ENCODE measurements around the gene KLF14.
"Not testable (repeated sequence)": the region's sequence is repeated elsewhere in the genome, so short reads cannot be mapped to it uniquely, and the experiment has no call there.

The KLF14 gene

DNA sequence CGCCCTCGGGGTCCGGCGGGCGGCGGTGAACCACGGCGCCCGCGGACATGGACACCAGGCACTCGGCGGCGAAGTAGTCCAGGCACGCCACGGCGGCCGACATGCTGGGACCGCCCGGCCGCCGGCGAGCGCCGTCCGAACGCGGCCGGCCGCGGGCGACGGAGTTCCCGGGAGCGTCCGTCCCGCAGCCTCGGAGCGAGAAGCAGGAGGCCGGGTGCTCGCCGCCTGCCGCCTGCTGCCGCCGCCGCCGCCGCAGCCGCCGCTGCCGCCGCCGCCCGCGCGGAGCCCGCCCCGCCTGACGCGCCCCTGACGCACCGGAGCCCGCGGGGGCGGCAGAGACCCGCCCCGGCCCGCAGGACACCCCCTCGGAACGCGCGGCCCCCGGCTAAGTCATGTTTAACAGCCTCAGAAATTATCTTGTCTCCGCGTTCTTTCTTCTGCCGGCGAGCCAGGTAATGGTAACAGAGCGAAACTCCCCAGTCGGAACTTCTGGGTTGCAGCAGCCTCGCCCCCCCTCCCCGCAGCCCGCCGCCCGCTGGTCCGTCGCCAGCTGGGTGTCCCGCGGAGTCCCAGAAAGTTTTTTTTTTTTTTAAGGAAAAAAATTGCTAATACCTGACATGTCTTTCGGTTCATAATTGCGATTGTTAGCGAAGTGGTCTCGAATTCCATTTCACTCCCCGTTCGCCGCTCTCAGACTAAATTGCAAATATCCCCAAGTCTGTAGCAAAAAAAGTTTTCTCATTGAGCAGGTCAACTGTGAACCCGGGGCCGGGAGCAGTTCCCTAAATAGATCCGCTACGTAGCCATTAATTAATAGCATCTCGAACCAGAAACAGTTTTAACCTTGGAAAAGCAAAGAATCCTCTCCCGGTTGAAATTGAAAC is at the start of gene KLF14:
Gene KLF14 (minus strand): TSS at position 277 of the 884 bp plus-strand sequence. CDS start 174 bp downstream, at position 103.
- no peak for DNase-seq

DNA sequence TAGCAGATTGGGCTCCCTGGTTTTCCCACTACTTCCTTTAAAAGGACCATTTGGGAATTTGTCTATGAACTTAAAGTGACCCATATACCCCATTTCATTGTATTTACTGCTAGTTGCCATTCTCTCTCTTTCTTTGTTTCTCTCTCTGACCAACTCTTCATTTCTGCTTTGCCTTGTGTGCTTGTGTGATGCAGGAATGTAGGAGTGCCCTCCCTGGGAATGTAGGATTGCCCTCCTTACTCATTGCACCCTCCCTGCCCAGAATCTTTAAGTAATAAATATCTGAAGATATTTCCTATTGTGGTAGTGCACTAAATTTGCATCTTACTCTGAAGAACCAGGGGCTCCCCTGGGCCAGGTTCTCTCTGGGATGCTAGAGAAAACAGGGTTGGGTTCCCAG is 47.3 kb upstream of the KLF14 start:
- DNase-seq: no peak

DNA sequence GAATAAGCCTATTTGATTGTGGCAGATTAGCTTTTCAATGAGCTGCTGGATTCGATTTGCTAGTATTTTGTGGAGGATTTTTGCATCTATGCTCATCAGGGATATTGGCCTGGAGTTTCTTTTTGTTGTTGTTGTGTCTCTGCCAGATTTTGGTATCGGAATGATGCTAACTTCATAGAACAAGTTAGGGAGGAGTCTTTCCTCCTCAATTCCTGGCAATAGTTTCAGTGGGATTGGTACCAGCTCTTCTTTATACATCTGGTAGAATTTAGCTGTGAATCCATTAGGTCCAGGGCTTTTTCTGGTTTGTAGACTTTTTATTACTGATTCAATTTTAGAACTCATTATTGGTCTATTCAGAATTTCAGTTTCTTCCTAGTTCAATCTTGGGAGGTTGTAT is 43.4 kb upstream of the KLF14 start:
- DNase-seq: no peak

DNA sequence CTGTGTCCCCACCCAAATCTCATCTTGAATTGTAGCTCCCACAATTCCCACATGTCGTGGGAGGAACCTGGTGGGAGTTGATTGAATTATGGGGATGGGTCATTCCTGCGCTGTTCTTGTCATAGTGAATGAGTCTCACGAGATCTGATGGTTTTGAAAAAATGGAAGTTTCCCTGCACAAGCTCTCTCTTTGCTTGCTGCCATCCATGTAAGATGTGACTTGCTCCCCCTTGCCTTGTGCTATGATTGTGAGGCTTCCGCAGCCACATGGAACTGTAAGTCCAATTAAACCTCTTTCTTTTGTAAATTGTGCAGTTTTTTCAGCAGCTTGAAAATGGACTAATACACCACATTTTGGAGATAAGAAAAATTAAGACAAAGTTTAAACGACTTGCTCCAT is 38.4 kb upstream of the KLF14 start:
- not testable (repeated sequence) for DNase-seq

- DNase-seq: no peak
Measured at GRCh38 chr7:130768854-130769253, 34.8 kb upstream of the KLF14 start.

DNA sequence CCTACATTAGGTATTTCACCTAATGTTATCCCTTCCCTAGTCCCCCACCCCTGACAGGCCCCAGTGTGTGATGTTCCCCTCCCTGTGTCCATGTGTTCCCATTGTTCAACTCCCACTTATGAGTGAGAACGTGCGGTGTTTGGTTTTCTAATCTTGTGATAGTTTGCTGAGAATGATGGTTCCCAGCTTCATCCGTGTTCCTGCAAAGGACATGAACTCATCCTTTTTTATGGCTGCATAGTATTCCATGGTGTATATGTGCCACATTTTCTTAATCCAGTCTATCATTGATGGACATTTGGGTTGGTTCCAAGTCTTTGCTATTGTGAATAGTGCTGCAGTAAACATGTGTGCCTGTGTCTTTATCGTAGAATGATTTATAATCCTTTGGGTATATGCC is 30.6 kb upstream of the KLF14 start:
- DNase-seq: not testable (repeated sequence)

- DNase-seq: peak; percentile 16
Measured at GRCh38 chr7:130758429-130759056, 24.5 kb upstream of the KLF14 start.

GRCh38 chr7:130756316-130756715 is 22.3 kb upstream of the KLF14 start:
- DNase-seq: no peak

GRCh38 chr7:130752424-130752823 is 18.4 kb upstream of the KLF14 start:
- DNase-seq: no peak

DNA sequence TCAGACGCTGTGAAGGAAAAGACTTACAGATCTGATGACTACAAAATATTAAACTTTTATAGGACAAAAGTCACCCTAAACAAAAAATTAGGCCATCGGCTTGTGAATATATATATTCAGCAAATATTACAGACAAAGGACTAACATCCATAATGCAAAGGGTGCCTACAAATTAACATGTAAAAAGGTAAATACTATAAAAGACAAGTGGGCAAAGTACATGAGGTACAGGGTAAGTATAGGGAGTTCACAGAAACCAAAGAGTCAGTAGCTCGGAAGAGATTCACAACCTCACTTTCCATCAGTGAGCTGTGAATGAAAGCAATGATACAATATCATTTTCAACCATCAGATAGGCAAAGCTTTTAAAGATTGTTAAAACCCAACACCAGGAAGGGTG is 16.7 kb upstream of the KLF14 start:
- DNase-seq: no peak

DNA sequence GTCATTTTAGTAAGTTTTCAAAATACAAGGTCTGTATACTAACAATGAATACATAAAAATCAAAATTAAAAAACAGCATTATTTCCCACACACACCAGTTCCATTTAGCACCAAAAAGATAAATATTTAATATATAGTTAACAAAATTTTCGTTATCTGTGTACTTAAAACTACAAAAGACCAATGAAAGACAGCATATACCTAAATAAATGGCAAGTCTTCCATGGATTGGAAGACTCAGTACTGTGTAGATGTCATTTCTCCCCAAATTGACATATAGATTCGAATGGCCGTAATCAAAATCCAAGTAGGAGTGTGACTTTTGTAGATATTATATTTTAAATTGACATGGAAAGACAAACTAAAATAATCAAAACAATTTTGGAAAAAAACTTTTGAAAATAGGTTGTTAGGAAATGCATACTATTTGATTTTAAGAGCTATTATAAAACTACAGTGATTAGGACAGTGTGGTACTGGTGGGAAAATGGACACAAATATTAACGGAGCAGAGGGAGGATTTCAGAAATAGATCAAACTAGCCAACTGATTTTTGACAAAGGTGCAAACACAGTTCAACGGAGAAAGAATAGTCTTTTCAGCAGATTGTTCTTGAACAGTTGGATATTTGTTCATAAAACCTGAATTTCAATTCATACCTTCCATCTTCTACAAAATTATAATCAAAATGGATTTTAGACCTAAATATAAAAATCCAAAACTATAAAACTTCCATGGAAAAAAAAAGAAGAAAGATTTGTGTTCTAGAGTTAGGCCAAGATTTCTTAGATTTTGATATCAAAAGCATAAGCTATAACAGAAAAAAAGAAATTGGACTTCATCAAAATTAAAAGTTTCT is 14.8 kb upstream of the KLF14 start:
- DNase-seq: no peak

DNA sequence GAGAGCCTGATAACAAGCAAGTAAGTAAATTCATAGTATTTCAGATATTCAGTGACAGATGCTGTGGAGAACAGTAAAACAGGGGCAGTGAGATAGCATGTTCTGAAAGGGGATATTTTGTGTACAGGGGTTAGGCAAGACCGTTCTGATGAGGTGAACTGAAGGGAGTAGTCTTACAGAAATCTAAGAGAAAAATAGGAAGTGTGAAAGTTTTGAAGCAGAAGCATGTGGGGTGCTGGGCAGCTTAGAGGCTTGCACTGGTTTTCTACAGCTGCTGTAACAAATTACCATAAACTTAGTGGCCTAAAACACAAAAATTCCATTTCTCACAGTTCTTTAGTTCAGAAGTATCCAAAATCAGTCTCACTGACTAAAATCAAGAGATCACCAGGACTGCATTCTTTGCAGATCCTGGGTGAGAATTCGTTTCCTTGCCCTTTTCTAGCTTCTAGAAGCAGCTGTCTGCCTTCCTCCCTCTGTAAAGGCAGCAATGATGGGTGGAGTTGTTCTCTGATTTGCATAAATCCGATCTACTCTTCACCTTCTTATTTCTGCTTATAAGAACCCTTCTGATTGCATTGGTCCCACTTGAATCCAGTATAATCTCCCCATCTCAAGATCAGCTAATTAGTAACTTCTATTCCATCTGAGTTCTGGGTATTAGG is 7.5 kb upstream of the KLF14 start:
- no peak for DNase-seq

- DNase-seq: no peak
Measured at GRCh38 chr7:130740606-130741005, 6.6 kb upstream of the KLF14 start.

DNA sequence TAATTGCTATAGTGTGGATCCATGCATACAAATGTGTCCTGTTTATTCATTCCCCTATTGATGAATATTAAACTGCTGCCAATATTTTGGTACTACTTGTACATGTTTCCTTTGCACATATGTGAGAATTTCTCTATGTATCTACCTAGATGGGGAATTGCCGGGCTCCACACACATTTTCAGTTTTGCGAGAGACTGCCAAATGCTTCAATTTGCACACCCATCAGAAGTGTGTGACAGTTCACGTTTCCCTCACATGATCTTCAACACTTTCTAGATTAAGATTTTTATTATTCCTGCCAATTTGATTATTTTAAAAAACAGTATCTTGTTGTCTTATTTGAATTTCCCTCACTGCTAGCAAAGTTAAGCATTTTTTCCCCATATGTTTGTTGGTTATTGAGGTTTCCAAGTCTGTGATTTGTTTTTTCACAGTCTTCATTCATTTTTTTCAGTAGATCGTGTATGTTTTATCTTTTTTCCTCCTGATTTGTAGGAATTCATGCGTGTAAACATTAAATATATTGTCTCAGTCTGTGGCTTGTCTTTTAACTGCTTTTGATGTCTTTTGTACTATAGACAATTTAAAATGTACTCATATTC is 2.4 kb upstream of the KLF14 start:
- no peak for DNase-seq

GRCh38 chr7:130734815-130735716 is 1.1 kb upstream of the KLF14 start:
- no peak for DNase-seq

- no peak for DNase-seq
Measured at GRCh38 chr7:130732980-130733930, 752 bp downstream of the KLF14 start.

GRCh38 chr7:130723784-130724183 is 10.2 kb downstream of the KLF14 start:
- no peak for DNase-seq

DNA sequence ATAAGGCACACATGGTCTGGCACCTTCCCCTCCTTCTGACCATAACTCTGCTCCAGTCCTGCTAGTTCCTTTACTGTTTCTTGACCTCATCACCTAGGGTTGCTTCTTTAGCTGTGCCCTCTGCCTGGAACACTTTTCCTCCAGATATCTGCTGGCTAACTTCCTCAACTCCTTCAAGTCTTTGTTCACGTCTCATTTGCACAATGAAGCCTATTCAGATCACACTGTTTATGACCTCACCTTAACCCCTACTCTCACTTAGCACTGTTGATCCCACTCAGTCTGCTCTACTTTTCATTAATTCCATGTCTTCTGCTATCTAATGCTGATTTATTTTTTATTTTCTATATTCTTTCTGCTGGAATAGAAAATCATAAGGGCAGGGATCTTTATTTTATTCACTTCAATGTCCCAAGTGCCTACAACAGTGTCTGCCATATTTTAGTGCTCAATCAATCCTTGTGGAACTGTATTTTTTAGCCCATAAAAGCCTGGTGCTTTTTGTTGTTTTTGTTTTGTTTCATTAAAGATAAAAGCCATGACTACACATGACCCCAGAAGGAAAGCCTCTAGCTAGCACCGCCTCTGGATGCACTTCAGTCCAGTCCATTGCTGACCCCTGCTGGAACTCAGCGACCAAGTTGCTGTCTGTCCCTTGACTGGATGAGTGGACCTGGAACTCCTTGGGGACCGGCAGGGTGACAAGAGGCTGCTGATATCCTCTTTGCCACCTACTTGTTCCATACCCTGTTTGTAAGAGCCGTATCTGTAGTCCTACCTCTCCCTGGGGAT is 12.3 kb downstream of the KLF14 start:
- no peak for DNase-seq

DNA sequence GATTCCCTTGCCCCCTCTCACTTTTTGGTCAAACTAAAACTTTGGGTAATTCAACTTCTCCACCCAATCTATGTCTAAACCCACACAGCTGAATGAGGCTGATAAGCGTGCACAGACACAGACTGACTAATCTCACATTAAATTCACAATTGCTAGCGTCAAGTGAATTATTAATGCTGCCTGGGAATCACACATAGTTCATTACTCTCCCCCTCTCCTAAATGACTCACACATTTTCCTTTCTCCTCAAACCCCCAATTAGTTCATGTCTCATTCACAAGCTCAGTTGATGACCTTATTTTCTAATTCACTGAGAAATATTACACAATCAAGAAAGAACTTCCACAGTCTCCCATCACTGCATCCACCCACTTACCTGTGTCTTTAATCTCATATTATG is 14.5 kb downstream of the KLF14 start:
- no peak for DNase-seq
